Measurements from ENCODE around the gene STAC.
"Not testable (repeated sequence)": the region's sequence is repeated elsewhere in the genome, so short reads cannot be mapped to it uniquely, and the experiment has no call there.

STAC gene

GRCh38 chr3:36575241-36575640 lies 194.9 kb downstream of the STAC start:
- no peak for TF ChIP-seq EZH2phosphoT487 (IDR thresholded peaks at IDR 0.05; ENCODE audit: borderline replicate concordance, low read length)
- no peak for TF ChIP-seq CTCF (IDR thresholded peaks at IDR 0.05; ENCODE audit: low read depth, low read length, poor library complexity, severe bottlenecking)
- Histone ChIP-seq H3F3A (ENCODE audit: control insufficient read depth, insufficient read depth) (no peaks in the 10 kb centered on the region), H3K4me1 (ENCODE audit: control insufficient read depth, low read length) (no peaks in the 10 kb centered on the region), H4K20me1 (ENCODE audit: control insufficient read depth, insufficient read depth, low read depth, low read length) (no peaks in the 10 kb centered on the region), H3K9me3 (ENCODE audit: control insufficient read depth, insufficient read depth, low read length) (no peaks in the 10 kb centered on the region), H3K36me3 (ENCODE audit: control insufficient read depth, low read length) (no peaks in the 10 kb centered on the region), H3K27ac (ENCODE audit: low read depth, low read length) (no peak overlapping the region), H3K4me2 (ENCODE audit: low read length) (no peak overlapping the region), H3K4me3 (ENCODE audit: low read length) (no peak overlapping the region), H3K9me2 (replicated peaks; ENCODE audit: control insufficient read depth, low read length) (no peaks in the 10 kb centered on the region), H3K27me3 (ENCODE audit: control insufficient read depth, low read length) (no peaks in the 10 kb centered on the region), H3K79me2 (ENCODE audit: control insufficient read depth, low read length) (no peaks in the 10 kb centered on the region)

GRCh38 chr3:36578418-36578817 lies 198.1 kb downstream of the STAC start:
- not testable (repeated sequence) for H3K27ac ChIP-seq (ENCODE audit: low read depth, low read length); H3F3A ChIP-seq (ENCODE audit: control insufficient read depth, insufficient read depth); H3K79me2 ChIP-seq (ENCODE audit: control insufficient read depth, low read length); H3K4me3 ChIP-seq (ENCODE audit: low read length); H3K27me3 ChIP-seq (ENCODE audit: control insufficient read depth, low read length); H4K20me1 ChIP-seq (ENCODE audit: control insufficient read depth, insufficient read depth, low read depth, low read length); H3K9me2 ChIP-seq (replicated peaks; ENCODE audit: control insufficient read depth, low read length); H3K36me3 ChIP-seq (ENCODE audit: control insufficient read depth, low read length); H3K4me2 ChIP-seq (ENCODE audit: low read length); H3K4me1 ChIP-seq (ENCODE audit: control insufficient read depth, low read length); H3K9me3 ChIP-seq (ENCODE audit: control insufficient read depth, insufficient read depth, low read length)

- no peaks in the 10 kb centered on the region for H3K9me2 ChIP-seq (replicated peaks; ENCODE audit: control insufficient read depth, low read length)
- no peaks in the 10 kb centered on the region for H3K27me3 ChIP-seq (ENCODE audit: control insufficient read depth, low read length)
- no peak for TF ChIP-seq CTCF (IDR thresholded peaks at IDR 0.05; ENCODE audit: low read depth, low read length, poor library complexity, severe bottlenecking)
- H3K27ac ChIP-seq (ENCODE audit: low read depth, low read length), result no peak overlapping the region
- H3K4me3 ChIP-seq (ENCODE audit: low read length), result no peak overlapping the region
- H3K36me3 ChIP-seq (ENCODE audit: control insufficient read depth, low read length), result no peaks in the 10 kb centered on the region
- H3F3A ChIP-seq (ENCODE audit: control insufficient read depth, insufficient read depth), result no peaks in the 10 kb centered on the region
- no peak overlapping the region for H3K4me2 ChIP-seq (ENCODE audit: low read length)
- H3K79me2 ChIP-seq (ENCODE audit: control insufficient read depth, low read length), result no peaks in the 10 kb centered on the region
- H3K4me1 ChIP-seq (ENCODE audit: control insufficient read depth, low read length), result no peaks in the 10 kb centered on the region
- H3K9me3 ChIP-seq (ENCODE audit: control insufficient read depth, insufficient read depth, low read length), result no peaks in the 10 kb centered on the region
- H4K20me1 ChIP-seq (ENCODE audit: control insufficient read depth, insufficient read depth, low read depth, low read length), result no peaks in the 10 kb centered on the region
Measured at GRCh38 chr3:36579746-36580145, 199.4 kb downstream of the STAC start.

GRCh38 chr3:36580716-36581115 lies 200.4 kb downstream of the STAC start:
- TF ChIP-seq CTCF (IDR thresholded peaks at IDR 0.05; ENCODE audit: low read depth, low read length, poor library complexity, severe bottlenecking) (no peak), EZH2phosphoT487 (IDR thresholded peaks at IDR 0.05; ENCODE audit: borderline replicate concordance, low read length) (no peak)
- H3K4me2 ChIP-seq (ENCODE audit: low read length), result no peak overlapping the region
- H3K27ac ChIP-seq (ENCODE audit: low read depth, low read length), result no peak overlapping the region
- no peaks in the 10 kb centered on the region for H3K79me2 ChIP-seq (ENCODE audit: control insufficient read depth, low read length)
- H3F3A ChIP-seq (ENCODE audit: control insufficient read depth, insufficient read depth), result no peaks in the 10 kb centered on the region
- no peaks in the 10 kb centered on the region for H3K36me3 ChIP-seq (ENCODE audit: control insufficient read depth, low read length)
- no peaks in the 10 kb centered on the region for H3K9me2 ChIP-seq (replicated peaks; ENCODE audit: control insufficient read depth, low read length)
- no peaks in the 10 kb centered on the region for H3K9me3 ChIP-seq (ENCODE audit: control insufficient read depth, insufficient read depth, low read length)
- no peaks in the 10 kb centered on the region for H3K27me3 ChIP-seq (ENCODE audit: control insufficient read depth, low read length)
- H3K4me3 ChIP-seq (ENCODE audit: low read length), result no peak overlapping the region
- H3K4me1 ChIP-seq (ENCODE audit: control insufficient read depth, low read length), result no peaks in the 10 kb centered on the region
- no peaks in the 10 kb centered on the region for H4K20me1 ChIP-seq (ENCODE audit: control insufficient read depth, insufficient read depth, low read depth, low read length)

All from DOHH2 (cell line).